ENCODE results near the gene PTRHD1. TPM values are rescaled to one million over a fixed set of nuclear protein-coding genes. Genes with fewer than 3 reads are reported as not detected.
A peak's percentile ranks its signal among the peaks of the same experiment; 100 is the strongest.
"Not testable (repeated sequence)": the region's sequence is repeated elsewhere in the genome, so short reads cannot be mapped to it uniquely, and the experiment has no call there.

PTRHD1 gene
- total RNA-seq, 1 donor from 2014 or later: 58.3 TPM

GRCh38 chr2:24809316-24810007 lies 16.3 kb upstream of the PTRHD1 start:
- DNase-seq (ENCODE audit: low read depth): no peak
- TF ChIP-seq CTCF (conservative IDR thresholded peaks at IDR 0.05; ENCODE audit: low read depth, low read length): no peak
- no peak overlapping the region for H3K4me3 ChIP-seq (ENCODE audit: low read depth, low read length)

- no peak overlapping the region for H3K4me3 ChIP-seq (ENCODE audit: low read depth, low read length)
- TF ChIP-seq CTCF (conservative IDR thresholded peaks at IDR 0.05; ENCODE audit: low read depth, low read length): no peak
- no peak for DNase-seq (ENCODE audit: low read depth)
Observed at GRCh38 chr2:24806661-24807036, 13.5 kb upstream of the PTRHD1 start.

GRCh38 chr2:24805811-24806660 lies 12.8 kb upstream of the PTRHD1 start:
- DNase-seq (ENCODE audit: low read depth); H3K4me3 ChIP-seq (ENCODE audit: low read depth, low read length): not testable (repeated sequence)

GRCh38 chr2:24800487-24800886 lies 7.3 kb upstream of the PTRHD1 start:
- DNase-seq (ENCODE audit: low read depth); H3K4me3 ChIP-seq (ENCODE audit: low read depth, low read length): not testable (repeated sequence)

GRCh38 chr2:24797644-24798043 lies 4.5 kb upstream of the PTRHD1 start:
- DNase-seq (ENCODE audit: low read depth): no peak
- TF ChIP-seq CTCF (conservative IDR thresholded peaks at IDR 0.05; ENCODE audit: low read depth, low read length): no peak
- H3K4me3 ChIP-seq (ENCODE audit: low read depth, low read length): no peak overlapping the region

- TF ChIP-seq CTCF (conservative IDR thresholded peaks at IDR 0.05; ENCODE audit: low read depth, low read length): no peak
- peak overlapping the region; percentile 90 for H3K4me3 ChIP-seq (ENCODE audit: low read depth, low read length)
- no peak for DNase-seq (ENCODE audit: low read depth)
Observed at GRCh38 chr2:24793761-24794435, 707 bp upstream of the PTRHD1 start.

- TF ChIP-seq CTCF (conservative IDR thresholded peaks at IDR 0.05; ENCODE audit: low read depth, low read length): no peak
- DNase-seq (ENCODE audit: low read depth): no peak
- peak overlapping the region; percentile 90 for H3K4me3 ChIP-seq (ENCODE audit: low read depth, low read length)
Observed at GRCh38 chr2:24792542-24792873, 683 bp downstream of the PTRHD1 start.
